H1 (cell line): ENCODE measurements around the gene AMT. TPM values are rescaled to one million over a fixed set of nuclear protein-coding genes. Genes with fewer than 3 reads are reported as not detected.

Experiments
- BCL11A ChIP-seq, 2 experiments: IDR thresholded peaks; one replicate each; pipeline ENCODE4 v1.6.1; 2011; ENCODE audit warnings: low read depth in 2 of 2, low read length in 2 of 2, mild to moderate bottlenecking in 2 of 2
- CHD2 ChIP-seq: IDR thresholded peaks from 2 replicates; pipeline ENCODE4 v1.6.1; 2012; ENCODE audit warnings: low read length, improper control_type of control experiment
- HDAC2 ChIP-seq, 2 experiments: fragments of 300-600 bp in 1 of 2; sonication (generic) in 1 of 2; IDR thresholded peaks; 2 replicates each; pipeline ENCODE4 v1.6.1; 2011 to 2012; ENCODE audit warnings: low read depth in 2 of 2, low read length in 2 of 2, mild to moderate bottlenecking in 2 of 2, moderate library complexity in 2 of 2, borderline replicate concordance in 1 of 2, inconsistent platforms in 1 of 2
- JUND ChIP-seq: IDR thresholded peaks from 2 replicates; pipeline ENCODE4 v1.6.1; 2011; ENCODE audit warnings: mild to moderate bottlenecking, improper control_type of control experiment, low read length
- MAFK ChIP-seq: IDR thresholded peaks from 2 replicates; pipeline ENCODE4 v1.6.1; 2012; ENCODE audit warnings: low read depth, mild to moderate bottlenecking, improper control_type of control experiment, low read length
- NRF1 ChIP-seq: IDR thresholded peaks from 2 replicates; pipeline ENCODE4 v1.6.1; 2011; ENCODE audit warnings: mild to moderate bottlenecking, low read depth, low read length, improper control_type of control experiment
- SIRT6 ChIP-seq: IDR thresholded peaks from one replicate; pipeline ENCODE4 v1.7.1; 2012; ENCODE audit warnings: low read length, inconsistent platforms
- SP2 ChIP-seq: IDR thresholded peaks from 2 replicates; pipeline ENCODE4 v1.6.1; 2012; ENCODE audit warnings: mild to moderate bottlenecking, low read length, inconsistent platforms
- SRF ChIP-seq: IDR thresholded peaks from 2 replicates; pipeline ENCODE4 v1.6.1; 2011; ENCODE audit warnings: mild to moderate bottlenecking, low read depth, low read length, moderate library complexity
- polyA plus RNA-seq, 7 experiments: library from polyadenylated mRNA; depleted of rRNA in 3 of 7; stranded (reverse) in 5 of 7; unstranded in 2 of 7; fragments of >200 nt in 5 of 7; fragments of 200-250 nt in 2 of 7; gene quantifications; 1 replicate in 5 of 7; 2 replicates in 1 of 7; 4 replicates in 1 of 7; pipeline versions ENCODE4 v1.2.1 to v1.2.3, GENCODE V29; 2011 to 2013; ENCODE audit warnings: missing spikeins in 2 of 7, mixed read lengths in 2 of 7
- total RNA-seq: library from RNA; stranded (reverse); fragmentation: NEBNext Ultra II Directional; extraction: Animal tissue kit (Norgen Biotek cat#: 25700); gene quantifications from 2 replicates; pipeline ENCODE4 v1.2.1, GENCODE V29; 2021
- TF ChIP-seq, protein P1 (sequence below): fragments of 300-600 bp; sonication (generic); IDR thresholded peaks from 2 replicates; pipeline ENCODE4 v1.7.1; 2012; ENCODE audit warnings: low read length, moderate library complexity, mild to moderate bottlenecking, inconsistent platforms; ENCODE audit not compliant: insufficient replicate concordance
- TF ChIP-seq, protein P2 (sequence below): IDR thresholded peaks from 2 replicates; pipeline ENCODE4 v1.6.1; 2012; ENCODE audit warnings: inconsistent platforms

Gene AMT
- total and polyA plus RNA-seq, 2 of the 8 experiments (the other 6 are each of a cell fraction or from before 2014, with no cell fraction given) = 46.5 to 92.4 TPM

DNA sequence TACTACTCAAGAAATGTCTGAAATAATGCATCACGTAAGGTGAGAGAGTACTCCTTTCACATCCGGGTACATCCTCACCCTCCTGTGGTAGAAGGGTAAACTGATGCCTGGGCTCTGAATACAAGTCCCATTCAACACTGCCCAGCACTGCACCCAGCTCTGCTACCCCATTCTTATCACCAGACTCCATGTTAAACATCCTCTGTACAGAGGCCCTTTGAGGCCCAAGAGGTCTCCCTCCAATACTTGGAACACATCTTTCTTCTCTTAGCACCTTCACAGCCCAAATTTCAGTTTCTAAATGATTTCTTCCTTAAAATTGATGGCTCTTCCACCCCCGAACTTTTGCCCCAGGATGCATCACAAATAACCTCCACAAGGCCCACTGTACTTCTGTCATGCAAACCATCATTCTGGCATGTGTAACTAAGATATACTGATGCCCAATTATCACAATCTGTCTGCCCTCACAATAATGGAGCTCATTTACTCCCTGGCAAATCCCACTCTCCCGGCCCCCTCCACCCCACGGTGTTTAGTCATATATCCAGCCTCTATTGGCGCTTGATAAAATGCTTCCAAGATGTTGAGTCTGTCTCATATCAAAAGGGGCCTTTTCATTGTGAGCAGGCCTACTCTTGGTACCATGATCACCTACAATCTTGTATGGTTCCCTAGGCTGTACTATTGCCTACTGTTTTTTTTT lies 51.5 kb downstream of the AMT start (continued):
- TF ChIP-seq, protein P1, sequence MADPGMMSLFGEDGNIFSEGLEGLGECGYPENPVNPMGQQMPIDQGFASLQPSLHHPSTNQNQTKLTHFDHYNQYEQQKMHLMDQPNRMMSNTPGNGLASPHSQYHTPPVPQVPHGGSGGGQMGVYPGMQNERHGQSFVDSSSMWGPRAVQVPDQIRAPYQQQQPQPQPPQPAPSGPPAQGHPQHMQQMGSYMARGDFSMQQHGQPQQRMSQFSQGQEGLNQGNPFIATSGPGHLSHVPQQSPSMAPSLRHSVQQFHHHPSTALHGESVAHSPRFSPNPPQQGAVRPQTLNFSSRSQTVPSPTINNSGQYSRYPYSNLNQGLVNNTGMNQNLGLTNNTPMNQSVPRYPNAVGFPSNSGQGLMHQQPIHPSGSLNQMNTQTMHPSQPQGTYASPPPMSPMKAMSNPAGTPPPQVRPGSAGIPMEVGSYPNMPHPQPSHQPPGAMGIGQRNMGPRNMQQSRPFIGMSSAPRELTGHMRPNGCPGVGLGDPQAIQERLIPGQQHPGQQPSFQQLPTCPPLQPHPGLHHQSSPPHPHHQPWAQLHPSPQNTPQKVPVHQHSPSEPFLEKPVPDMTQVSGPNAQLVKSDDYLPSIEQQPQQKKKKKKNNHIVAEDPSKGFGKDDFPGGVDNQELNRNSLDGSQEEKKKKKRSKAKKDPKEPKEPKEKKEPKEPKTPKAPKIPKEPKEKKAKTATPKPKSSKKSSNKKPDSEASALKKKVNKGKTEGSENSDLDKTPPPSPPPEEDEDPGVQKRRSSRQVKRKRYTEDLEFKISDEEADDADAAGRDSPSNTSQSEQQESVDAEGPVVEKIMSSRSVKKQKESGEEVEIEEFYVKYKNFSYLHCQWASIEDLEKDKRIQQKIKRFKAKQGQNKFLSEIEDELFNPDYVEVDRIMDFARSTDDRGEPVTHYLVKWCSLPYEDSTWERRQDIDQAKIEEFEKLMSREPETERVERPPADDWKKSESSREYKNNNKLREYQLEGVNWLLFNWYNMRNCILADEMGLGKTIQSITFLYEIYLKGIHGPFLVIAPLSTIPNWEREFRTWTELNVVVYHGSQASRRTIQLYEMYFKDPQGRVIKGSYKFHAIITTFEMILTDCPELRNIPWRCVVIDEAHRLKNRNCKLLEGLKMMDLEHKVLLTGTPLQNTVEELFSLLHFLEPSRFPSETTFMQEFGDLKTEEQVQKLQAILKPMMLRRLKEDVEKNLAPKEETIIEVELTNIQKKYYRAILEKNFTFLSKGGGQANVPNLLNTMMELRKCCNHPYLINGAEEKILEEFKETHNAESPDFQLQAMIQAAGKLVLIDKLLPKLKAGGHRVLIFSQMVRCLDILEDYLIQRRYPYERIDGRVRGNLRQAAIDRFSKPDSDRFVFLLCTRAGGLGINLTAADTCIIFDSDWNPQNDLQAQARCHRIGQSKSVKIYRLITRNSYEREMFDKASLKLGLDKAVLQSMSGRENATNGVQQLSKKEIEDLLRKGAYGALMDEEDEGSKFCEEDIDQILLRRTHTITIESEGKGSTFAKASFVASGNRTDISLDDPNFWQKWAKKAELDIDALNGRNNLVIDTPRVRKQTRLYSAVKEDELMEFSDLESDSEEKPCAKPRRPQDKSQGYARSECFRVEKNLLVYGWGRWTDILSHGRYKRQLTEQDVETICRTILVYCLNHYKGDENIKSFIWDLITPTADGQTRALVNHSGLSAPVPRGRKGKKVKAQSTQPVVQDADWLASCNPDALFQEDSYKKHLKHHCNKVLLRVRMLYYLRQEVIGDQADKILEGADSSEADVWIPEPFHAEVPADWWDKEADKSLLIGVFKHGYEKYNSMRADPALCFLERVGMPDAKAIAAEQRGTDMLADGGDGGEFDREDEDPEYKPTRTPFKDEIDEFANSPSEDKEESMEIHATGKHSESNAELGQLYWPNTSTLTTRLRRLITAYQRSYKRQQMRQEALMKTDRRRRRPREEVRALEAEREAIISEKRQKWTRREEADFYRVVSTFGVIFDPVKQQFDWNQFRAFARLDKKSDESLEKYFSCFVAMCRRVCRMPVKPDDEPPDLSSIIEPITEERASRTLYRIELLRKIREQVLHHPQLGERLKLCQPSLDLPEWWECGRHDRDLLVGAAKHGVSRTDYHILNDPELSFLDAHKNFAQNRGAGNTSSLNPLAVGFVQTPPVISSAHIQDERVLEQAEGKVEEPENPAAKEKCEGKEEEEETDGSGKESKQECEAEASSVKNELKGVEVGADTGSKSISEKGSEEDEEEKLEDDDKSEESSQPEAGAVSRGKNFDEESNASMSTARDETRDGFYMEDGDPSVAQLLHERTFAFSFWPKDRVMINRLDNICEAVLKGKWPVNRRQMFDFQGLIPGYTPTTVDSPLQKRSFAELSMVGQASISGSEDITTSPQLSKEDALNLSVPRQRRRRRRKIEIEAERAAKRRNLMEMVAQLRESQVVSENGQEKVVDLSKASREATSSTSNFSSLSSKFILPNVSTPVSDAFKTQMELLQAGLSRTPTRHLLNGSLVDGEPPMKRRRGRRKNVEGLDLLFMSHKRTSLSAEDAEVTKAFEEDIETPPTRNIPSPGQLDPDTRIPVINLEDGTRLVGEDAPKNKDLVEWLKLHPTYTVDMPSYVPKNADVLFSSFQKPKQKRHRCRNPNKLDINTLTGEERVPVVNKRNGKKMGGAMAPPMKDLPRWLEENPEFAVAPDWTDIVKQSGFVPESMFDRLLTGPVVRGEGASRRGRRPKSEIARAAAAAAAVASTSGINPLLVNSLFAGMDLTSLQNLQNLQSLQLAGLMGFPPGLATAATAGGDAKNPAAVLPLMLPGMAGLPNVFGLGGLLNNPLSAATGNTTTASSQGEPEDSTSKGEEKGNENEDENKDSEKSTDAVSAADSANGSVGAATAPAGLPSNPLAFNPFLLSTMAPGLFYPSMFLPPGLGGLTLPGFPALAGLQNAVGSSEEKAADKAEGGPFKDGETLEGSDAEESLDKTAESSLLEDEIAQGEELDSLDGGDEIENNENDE = no peak
- TF ChIP-seq SP2 (no peak), CHD2 (no peak), JUND (no peak), NRF1 (no peak), SRF (no peak), SIRT6 (no peak), MAFK (no peak), HDAC2 (IDR thresholded peaks at IDR 0.05; ENCODE audit: borderline replicate concordance in 1 of 2, low read depth in 2 of 2, low read length in 2 of 2) (no peak), BCL11A (IDR thresholded peaks at IDR 0.05; ENCODE audit: low read depth in 2 of 2, low read length in 2 of 2) (no peak)
- TF ChIP-seq, protein P2, sequence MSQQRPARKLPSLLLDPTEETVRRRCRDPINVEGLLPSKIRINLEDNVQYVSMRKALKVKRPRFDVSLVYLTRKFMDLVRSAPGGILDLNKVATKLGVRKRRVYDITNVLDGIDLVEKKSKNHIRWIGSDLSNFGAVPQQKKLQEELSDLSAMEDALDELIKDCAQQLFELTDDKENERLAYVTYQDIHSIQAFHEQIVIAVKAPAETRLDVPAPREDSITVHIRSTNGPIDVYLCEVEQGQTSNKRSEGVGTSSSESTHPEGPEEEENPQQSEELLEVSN = no peak
